Measurements from ENCODE around the gene RNF14.

RNF14 gene

GRCh38 chr5:141976176-141976575 lies 7.3 kb downstream of the RNF14 start:
- TF ChIP-seq CTCF (conservative IDR thresholded peaks at IDR 0.05; ENCODE audit: low read depth, low read length), result no peak
- DNase-seq (ENCODE audit: low read depth), result no peak

GRCh38 chr5:141978389-141978788 lies 9.5 kb downstream of the RNF14 start:
- no peak overlapping the region for H3K4me3 ChIP-seq (ENCODE audit: low read length)
- TF ChIP-seq CTCF (conservative IDR thresholded peaks at IDR 0.05; ENCODE audit: low read depth, low read length), result no peak
- DNase-seq (ENCODE audit: low read depth), result no peak

More at GRCh38 chr5:141976176-141976575, 7.3 kb downstream of the RNF14 start:
- no peak overlapping the region for H3K4me3 ChIP-seq (ENCODE audit: low read length)

GRCh38 chr5:141982626-141983025 lies 13.7 kb downstream of the RNF14 start:
- no peak overlapping the region for H3K4me3 ChIP-seq (ENCODE audit: low read length)
- no peak for TF ChIP-seq CTCF (conservative IDR thresholded peaks at IDR 0.05; ENCODE audit: low read depth, low read length)
- DNase-seq (ENCODE audit: low read depth), result no peak

- TF ChIP-seq CTCF (conservative IDR thresholded peaks at IDR 0.05; ENCODE audit: low read depth, low read length), result no peak
- DNase-seq (ENCODE audit: low read depth), result no peak
Observed at GRCh38 chr5:141986072-141986471, 17.2 kb downstream of the RNF14 start.

GRCh38 chr5:141989720-141990119 lies 20.8 kb downstream of the RNF14 start:
- no peak for TF ChIP-seq CTCF (conservative IDR thresholded peaks at IDR 0.05; ENCODE audit: low read depth, low read length)
- H3K4me3 ChIP-seq (ENCODE audit: low read length), result no peak overlapping the region
- DNase-seq (ENCODE audit: low read depth), result no peak

More at GRCh38 chr5:141986072-141986471, 17.2 kb downstream of the RNF14 start:
- no peak overlapping the region for H3K4me3 ChIP-seq (ENCODE audit: low read length)

- H3K4me3 ChIP-seq (ENCODE audit: low read length), result no peak overlapping the region
- no peak for DNase-seq (ENCODE audit: low read depth)
- TF ChIP-seq CTCF (conservative IDR thresholded peaks at IDR 0.05; ENCODE audit: low read depth, low read length), result peak; percentile 79
Observed at GRCh38 chr5:141992349-141992963, 23.6 kb downstream of the RNF14 start.

GRCh38 chr5:141994511-141995136 lies 25.7 kb downstream of the RNF14 start:
- DNase-seq (ENCODE audit: low read depth), result no peak
- TF ChIP-seq CTCF (conservative IDR thresholded peaks at IDR 0.05; ENCODE audit: low read depth, low read length), result no peak
- H3K4me3 ChIP-seq (ENCODE audit: low read length), result no peak overlapping the region
